GM19193 (cell line): ENCODE data around the gene ANKRD39.

Experiments
- POLR2A ChIP-seq: IDR thresholded peaks from 4 replicates; pipeline ENCODE4 v1.6.1; 2011; ENCODE audit not compliant: insufficient read depth, insufficient read length; ENCODE audit errors: extremely low read depth

ANKRD39 gene

DNA sequence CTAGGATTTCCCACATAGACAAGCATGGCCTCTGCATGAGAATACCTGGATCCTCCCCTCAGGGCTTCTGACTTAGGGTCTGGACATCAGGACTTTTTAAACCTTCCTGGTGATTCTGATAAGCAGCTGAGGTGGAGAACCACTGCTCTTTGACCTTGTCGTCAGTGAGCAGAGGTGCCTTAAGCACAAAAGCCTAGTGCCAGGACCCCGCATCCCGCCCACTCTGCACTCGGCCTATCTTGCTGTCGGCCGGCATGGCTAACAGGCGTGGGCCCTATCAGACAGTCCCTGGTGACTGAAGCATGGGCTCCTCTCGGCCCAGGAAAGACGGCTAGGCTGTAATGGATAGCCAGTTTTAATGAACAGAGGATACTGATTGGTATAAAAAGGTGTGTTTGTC is 20.2 kb downstream of the ANKRD39 start:
- no peak for TF ChIP-seq POLR2A

DNA sequence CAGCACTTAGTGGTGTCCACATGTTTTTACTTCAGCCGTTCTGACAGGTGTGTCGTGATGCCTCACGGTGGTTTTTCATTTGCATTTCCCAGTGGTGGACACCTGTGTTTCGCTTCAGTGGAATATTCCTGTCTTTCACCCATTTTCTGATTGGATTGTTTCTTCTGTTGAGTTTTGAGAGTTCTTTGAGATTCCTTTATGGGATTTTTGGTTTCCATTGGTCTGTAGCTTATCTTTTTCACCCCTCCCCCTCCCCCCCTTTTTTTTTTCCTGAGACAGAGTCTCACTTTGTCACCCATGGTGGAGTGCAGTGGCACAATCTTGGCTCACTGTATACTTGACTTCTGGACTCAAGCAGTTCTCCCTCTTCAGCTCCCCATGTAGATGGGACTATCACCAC is 22.0 kb downstream of the ANKRD39 start:
- no peak for TF ChIP-seq POLR2A

DNA sequence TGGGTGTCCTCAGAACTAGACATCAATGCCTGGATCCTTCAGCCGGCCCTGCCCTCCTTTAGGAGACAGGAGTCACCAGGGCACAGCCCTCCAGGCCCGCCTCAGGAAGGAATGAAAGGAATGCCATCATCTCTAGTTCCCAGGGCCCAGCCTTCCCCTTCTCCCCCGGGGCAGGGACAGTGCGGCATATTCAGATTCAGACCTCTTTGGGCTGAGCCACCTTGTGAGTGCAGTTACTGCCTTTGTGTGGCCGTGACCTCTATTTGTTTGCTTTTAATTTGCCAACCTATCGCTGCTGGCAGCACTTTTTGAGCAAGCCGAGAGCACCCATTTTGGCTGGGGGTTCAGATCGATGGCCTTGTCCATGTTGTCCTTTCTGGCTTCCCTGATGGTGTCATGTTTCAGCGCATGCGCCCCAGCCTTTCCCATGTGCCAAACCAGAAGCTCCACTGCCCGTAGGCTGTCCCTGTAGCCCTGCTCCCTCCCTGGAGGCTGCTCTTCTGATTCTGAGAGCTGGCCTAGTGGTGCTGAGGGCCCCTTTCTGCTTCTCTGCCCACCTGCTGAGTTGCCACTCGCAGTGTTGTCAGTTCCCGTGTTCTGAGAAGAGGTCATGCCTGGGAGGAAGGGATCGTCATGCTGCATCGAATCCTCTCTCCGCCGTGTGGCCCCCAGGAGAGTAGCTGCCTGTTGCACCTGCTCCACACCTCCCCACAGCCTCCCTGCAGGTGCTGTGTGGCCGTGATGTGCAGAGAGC is 24.9 kb downstream of the ANKRD39 start:
- no peak for TF ChIP-seq POLR2A

DNA sequence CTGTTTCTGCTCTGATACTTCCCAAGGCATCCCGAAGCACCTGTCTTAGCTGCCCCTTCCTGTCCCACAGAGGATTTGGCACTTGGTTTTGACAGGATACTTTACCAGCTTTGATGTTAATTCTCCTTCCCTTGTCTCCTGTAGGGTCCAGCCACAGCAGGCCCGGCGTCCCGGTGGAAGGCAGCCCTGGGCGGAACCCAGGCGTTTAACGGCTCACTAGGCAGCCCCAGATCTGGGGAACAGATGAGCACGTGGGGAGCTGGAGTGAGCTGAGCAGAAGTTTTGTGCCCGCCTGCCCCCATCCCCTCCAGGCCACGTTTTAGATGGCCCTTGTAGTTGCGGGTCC is 25.4 kb downstream of the ANKRD39 start:
- TF ChIP-seq POLR2A, result no peak

DNA sequence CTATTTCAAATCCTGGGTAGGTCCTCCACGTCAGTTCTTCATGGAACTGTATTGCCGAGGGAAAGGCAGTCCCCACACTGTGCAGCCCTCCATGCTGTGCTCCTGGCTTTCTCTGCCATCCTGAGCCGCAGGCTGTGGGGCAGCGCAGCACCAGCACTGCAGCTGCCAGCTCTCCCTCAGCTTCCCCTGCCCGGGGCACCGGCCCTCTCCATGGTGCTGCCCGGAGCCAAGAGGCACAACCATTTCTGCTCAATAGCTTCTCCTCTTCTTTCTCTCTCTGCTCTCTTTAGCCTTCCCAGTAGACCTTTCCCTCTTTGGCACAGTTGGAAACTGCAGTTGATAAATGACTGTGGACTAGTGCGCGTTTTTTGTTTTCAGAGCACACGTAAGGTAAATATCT is 26.1 kb downstream of the ANKRD39 start:
- TF ChIP-seq POLR2A, result no peak

DNA sequence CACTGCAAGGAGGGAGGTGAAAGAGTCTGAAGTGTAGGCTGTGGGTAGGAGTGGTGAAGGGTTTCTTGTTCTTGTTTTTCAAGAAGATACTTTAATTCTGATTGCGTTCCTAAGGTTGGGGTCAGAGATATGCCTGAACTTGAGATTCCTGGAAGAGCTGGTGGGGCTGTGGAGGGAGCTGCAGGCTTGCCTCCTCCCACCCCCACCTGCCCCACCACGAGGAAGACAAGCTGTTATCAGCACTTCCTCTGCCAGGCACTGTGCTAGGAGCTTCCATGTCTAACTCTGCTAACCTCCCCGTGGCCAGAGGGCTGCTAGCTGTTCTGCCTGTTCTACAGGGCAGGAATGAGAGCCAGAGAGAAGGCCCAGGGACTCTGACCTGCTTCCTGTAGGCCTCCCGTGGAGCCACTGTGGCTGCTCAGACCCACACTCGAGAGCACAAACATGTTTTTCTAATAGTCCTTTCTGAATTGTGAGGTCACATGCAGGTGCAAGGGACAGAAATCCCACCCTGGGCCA is 27.7 kb downstream of the ANKRD39 start:
- no peak for TF ChIP-seq POLR2A

DNA sequence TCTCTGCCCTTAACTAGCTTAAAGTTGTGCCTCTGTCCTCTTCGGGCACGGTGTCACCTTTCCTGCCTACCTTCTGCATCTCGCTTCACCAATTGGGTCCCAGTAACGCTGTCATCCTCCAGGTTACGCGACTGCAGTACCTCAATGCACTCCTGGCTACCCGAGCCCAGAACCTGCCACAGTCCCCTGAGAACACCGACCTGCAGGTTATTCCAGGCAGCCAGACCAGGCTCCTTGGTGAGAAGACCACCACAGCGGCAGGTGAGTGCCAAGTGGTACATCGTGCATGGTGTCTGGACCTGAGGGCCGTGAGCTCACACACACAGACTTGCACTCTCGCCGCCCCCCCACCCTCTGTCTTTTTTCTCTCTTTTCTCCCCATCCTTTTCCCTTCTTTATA is 28.9 kb downstream of the ANKRD39 start:
- TF ChIP-seq POLR2A, result no peak

DNA sequence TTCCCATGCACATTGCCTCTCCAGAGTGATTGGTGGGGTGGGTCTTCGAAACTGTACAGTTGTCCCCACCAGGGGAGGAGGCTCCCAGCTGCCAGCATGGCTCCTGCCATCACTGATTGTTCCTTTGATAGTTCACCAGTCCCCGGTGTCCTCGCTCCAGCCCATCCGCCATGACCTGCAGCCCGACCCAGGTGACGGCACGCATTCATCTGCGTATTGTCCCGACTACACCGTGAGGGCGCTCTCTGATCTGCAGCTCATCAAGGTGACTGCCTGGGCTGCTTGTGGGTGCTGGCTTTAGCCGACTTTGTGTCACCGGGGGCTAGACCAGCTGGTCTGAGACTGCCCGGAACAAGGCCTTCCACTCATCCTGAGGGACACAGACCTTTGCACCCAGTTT is 29.4 kb downstream of the ANKRD39 start:
- no peak for TF ChIP-seq POLR2A

DNA sequence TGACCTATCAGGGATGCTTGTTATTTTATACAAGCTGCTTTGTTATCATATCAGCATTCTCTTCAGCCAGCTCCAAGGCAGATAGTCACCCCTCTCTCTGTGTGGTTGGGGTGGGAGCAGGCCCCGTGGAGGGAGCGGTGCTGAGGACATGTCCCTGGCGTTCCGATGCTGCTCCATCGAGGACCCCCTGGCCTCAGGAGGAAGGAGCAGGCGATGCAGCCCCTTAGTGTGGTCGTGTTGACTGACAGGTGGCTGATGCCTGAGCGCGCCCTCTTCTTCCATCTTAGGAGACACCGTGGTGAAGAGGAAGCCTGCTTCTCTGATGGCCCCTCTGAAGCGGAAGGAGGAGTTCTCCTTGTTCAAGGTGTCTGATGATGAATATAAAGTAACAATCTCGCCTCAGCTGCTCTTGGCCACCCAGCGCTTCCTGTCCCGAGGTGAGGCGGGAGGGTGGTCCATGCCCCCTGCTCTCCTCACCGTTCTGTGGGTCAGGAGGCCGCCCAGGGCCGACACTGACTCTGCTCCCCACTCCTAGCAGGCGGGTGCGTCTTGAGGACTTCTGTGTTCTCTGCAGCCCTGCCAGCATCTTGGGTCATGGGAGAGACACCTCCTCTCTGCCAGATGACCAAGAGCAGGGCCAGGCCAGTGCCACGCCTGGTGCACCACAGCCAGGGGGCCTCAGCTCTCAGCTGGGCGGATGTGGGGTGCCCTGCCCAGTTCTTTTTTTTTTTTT is 31.1 kb downstream of the ANKRD39 start:
- TF ChIP-seq POLR2A, result no peak

DNA sequence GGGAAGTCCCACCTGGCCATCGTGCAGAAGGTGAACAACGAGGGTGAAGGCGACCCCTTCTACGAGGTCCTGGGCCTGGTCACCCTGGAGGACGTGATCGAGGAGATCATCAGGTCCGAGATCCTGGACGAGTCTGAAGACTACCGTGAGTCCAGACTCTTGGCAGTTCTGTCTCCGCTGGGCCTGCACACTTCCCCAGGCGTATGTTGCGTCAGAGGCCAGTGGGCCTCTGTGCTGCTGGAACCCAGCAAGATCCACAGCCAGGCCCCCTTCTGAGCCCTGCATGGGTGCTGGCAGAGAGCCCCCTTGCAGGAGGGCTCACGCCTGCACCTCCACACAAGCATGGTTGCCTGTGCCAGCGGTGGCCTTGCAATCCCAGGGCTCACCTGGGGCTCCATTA is 32.8 kb downstream of the ANKRD39 start:
- TF ChIP-seq POLR2A, result no peak

DNA sequence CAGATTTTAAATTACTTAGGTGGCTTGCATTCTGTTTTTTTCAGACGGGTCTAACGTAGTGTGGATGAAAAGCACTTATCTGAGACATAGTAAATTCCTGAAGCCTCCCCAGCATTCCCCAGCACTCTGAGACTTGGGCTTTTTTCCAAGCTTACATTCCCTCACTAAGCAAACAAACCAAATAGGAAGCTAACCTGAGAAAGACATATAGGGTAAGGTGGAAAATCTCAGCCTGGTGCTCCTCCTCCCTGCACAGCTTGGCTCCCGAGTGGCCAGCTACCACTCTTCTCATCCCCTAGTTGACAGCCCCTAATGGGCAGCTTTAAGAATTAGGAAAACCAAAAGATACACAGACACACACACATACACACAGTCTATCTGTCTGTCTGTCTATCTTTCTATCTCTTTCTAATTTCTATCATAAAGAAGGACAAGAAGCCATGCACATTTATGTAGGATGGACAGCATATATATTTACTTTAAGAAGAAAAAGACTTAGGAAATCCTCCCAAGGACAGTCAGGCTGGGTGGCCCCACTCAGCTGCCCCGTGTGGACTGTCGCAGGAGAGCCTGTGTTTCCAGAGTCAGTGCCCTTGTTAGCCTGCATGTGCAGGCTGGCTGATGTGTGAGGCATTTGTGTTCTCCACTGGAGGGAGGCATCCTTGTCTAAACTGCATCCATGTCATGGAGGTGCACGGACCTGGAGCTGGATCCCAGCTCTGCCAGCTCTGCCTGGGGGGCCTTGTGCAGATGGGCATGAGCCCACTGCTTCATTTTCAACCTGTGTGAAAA is 33.5 kb downstream of the ANKRD39 start:
- no peak for TF ChIP-seq POLR2A

DNA sequence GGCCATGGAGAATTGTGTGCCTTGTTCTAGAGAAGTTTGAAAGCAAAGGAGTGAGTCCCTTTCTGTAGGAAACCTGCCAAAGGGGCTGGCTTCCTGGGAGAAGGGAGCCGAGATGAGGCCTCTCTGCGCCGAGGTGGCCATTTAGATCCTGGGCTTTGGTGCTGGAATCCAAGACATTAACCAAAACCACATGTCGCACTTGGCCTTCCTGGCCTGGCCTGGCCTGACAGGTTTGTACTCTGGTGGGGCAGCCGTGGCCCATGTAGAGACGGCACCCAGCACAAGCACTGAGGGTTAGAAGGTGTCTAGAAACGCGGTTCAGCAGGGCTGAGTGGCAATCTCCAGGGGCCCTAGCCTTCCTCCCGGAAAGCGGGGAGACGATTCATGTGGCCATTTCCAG is 34.6 kb downstream of the ANKRD39 start:
- TF ChIP-seq POLR2A, result no peak

DNA sequence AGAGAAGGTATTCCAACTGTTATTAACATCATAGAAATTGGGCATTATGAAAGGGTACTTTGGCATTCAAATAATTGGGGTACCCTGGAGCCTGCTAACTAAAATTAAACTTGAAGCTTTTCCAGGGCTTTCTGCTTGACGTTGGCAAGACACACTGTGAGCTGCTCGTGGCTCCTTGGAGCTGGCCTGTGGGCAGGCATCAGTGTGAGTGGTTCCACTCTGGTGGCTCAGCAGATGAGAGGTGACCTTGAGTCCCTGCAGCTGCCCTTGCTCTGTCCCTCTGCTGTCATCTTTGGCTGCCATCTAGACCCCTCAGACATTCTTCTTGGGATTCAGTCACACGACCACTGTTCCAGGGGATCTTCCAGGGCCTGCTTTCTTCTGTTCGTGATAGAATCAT is 35.0 kb downstream of the ANKRD39 start:
- no peak for TF ChIP-seq POLR2A

DNA sequence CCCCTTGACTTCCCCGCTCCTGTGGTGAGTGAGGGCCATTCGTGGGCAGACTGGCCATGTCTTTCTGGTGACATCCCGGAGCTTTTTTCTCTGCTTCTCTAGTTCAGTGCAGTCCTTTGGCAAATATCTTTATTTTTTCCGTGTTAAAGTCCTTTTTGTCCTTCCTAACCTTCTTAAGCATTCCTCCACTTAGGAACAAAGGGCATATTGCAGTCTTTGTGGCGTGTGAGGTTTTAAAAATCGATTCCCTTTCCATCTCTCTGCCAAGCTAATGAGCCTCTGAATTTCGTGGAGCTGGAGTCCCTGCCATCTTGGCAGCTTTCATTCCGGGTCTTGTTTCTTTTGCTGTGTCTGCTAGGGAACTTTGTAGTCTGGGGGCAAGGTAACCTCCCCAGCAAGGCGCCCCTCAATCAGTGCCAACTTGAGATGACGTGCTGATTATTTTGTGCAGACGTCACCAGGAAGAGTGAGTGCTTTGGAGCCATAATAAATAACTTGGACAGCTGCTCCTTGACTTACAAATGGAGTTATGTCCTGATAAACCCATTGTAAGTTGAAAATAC is 36.6 kb downstream of the ANKRD39 start:
- no peak for TF ChIP-seq POLR2A

DNA sequence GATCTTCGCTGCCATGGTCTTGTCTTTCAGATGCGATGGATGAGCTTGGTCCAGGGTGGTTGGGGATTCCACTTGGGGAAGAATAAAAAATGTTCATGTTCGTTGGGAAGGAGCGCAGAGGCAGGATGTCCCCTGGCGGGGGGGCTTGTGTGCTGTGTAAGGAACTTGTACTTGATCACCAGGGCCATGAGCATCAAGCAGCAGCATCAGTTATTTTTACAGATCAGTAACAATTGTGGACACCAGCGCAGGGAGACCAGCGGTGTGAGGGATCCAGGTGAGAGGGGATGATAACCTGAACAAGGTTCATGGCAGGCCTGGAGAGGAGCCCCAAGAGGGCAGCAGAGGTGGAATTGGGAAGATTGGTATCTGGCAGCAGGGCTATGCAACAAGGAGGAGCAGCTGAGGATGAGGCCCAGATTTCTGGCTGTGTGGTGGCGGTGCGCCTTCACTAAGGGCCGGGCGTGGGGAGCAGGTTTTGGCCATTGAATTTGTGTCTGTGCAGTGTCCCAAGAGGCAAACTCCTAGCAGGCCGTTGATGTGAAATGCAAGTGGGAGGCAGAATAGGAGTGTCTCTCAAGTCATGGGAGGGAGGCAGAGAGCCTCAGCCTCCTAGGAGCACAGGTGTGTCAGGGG is 37.8 kb downstream of the ANKRD39 start:
- TF ChIP-seq POLR2A, result no peak

DNA sequence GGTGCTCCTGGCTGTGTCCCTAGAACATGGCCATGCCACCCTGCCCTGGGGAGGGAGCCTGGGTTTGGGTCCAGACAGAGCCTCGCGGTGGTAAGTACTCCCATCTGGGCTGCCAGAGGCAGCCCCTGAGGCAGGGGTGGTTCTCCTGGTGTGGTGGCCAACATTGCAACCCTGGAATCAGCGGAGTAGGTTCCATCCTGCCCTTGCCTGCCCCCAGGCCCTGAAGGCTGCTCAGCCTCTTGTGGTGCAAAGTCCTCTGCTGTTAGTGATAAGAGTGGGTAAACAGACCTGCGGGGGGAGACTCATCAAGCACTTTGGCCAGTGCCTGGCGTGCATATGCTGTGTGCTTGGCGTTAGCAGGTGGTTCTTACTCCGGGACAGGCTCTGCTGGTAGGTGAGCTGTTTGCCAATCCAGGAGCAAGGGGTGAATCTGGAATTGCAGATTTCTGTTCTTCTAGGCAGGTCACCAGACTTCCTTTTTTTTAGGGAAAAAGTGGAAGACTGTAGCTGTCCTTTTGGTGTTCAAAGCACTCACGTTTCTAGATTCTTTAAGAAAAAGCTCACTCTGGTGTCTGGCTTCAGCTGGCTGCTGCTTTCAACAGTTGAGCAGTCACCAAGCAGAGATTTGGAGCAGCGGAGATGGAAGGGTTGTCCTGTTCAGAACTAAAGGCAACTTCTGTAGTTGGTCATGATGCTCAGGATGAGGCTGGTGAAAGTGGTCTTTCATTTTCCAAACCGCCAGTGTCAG is 38.5 kb downstream of the ANKRD39 start:
- no peak for TF ChIP-seq POLR2A
